GM10266 (cell line): ENCODE results near the gene CLOCK.

Experiments
- DNase-seq: peaks from one replicate; pipeline ENCODE4 v3.0.0; 2012; ENCODE audit errors: extremely low spot score
- TF ChIP-seq, protein P1 (sequence below): IDR thresholded peaks from 2 replicates; pipeline ENCODE4 v1.5.1; 2012; ENCODE audit warnings: mild to moderate bottlenecking, low read depth; ENCODE audit not compliant: control insufficient read depth, insufficient read depth; ENCODE audit errors: missing control alignments

The CLOCK gene

DNA sequence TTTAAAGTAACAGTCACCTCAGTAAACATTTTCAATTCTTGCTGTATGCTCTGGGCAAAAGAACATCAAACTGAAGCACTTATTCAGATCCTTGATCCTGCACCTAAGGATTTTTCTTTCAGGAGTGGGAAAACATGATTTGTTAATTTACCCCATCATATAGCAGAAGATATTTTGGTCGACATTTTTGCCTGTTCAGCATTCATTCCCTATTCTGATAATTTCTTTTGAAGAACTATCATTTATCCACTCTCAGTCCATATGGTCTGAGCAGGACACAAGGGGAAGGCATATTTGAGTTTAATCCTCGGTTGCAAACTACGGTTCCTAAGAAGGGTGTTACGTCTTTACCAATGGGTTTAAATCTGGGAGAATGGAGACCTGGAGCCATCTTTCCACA is 1.2 kb upstream of the CLOCK start:
- TF ChIP-seq, protein P1, sequence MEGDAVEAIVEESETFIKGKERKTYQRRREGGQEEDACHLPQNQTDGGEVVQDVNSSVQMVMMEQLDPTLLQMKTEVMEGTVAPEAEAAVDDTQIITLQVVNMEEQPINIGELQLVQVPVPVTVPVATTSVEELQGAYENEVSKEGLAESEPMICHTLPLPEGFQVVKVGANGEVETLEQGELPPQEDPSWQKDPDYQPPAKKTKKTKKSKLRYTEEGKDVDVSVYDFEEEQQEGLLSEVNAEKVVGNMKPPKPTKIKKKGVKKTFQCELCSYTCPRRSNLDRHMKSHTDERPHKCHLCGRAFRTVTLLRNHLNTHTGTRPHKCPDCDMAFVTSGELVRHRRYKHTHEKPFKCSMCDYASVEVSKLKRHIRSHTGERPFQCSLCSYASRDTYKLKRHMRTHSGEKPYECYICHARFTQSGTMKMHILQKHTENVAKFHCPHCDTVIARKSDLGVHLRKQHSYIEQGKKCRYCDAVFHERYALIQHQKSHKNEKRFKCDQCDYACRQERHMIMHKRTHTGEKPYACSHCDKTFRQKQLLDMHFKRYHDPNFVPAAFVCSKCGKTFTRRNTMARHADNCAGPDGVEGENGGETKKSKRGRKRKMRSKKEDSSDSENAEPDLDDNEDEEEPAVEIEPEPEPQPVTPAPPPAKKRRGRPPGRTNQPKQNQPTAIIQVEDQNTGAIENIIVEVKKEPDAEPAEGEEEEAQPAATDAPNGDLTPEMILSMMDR, result no peak

DNA sequence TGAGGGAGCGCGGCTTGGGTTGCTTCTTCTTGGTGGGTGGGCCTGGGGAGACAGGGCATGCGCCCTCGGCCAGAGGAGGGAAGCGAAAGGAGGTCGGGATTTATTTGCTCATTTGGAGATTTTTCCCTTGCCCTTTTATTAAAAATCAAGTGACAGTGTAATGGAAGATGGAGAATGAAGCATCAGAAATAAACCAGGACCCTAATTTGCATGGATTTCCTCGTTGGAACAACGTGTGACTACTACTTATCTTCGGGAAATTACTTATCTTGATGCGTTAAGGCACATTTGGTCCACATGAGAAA is 709 bp upstream of the CLOCK start:
- TF ChIP-seq, protein P1, result no peak
- no peak for DNase-seq

More for the DNA sequence above, 1.2 kb upstream of the CLOCK start:
- no peak for DNase-seq

DNA sequence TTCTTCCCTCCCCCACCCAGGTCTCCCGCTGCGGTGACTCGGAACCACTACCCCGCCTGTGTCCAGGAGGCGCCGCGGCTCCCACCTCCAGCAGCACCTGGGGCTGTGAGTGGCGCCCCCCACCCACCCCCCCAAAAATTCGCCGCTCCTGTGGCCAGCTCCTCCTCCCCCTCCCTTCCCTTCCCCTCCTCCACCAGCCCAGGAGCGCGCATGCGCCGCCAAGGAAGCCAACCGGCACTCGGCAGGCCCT is 278 bp downstream of the CLOCK start:
- DNase-seq, result no peak
- TF ChIP-seq, protein P1, result no peak

DNA sequence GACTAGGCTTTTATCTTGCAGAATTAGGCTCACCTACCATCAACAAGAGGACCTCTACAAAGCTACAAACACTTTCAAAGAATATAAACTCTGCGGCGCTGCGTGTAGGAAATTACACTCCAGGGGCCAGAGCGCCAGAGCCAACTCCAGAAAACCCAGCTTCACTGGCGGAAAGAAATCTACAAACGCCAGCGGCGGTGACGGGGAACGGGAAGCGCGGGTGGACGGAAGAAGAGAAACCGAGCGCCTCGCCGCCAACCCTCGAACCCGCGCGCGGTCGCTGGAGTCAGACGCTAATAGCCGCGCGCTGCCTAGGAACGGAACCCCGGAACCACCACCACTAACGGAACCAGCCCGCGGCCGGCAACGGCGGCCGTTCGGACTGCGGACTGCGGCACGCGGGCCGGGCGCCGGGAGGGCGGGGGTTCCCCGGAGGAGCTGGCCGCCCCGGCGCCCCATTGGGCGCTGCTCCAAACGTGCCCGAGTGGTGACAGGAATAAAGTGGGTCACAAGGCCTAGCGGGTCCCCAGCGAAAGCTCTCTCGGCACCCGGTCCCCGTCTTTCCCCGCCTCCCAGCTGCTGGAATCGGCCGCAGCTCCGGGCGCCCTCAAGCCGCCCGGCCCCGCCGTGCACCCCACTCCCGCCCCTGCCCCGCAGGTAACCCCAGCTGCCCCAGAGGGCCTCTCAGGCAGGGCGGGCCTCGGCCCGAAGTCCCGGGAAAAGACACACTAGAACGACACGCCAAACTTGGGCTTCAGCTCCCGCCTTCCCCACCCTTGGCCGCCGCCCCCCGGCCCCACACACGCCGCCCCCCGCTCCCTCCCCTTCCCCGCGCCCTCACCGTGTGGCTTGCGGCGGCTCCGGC is 836 bp downstream of the CLOCK start:
- DNase-seq, result peak; percentile 75
- TF ChIP-seq, protein P1, result no peak

DNA sequence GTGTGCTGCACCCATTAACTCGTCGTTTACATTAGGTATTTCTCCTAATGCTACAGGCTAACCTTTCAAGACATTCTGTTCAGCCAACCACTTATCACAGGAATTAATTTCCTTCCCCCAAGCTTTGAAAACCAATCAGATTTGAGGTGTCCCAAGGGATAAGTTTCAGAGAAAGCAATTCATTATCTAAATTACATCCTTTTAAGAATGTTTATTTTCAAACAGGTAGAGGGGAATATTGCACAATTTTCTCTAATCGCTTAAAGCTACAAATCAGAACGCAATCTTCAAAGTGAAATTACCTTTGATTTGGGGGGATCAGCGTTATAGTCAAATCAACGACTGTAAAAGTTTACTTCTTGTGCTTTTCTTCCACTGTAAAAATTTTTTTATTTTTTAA is 1.6 kb downstream of the CLOCK start:
- no peak for DNase-seq
- TF ChIP-seq, protein P1, result no peak

DNA sequence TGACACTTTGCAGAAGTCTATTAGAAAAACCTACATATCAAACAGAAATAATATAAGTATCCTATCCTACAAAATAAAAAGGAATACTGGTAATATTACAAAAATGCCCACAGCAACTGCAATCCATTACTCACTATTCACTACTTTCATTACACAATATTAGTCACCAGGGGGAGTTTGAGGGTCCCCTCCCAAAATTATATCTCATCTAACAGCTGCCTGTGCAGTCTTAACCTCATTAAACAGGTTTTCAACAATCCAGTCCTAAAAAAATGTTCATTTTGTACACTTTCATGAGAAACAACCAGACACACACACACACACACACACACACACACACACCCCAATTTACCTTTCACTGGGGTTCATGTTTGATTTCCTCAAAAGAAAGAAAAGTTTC is 2.9 kb downstream of the CLOCK start:
- TF ChIP-seq, protein P1, result no peak
- DNase-seq, result no peak

DNA sequence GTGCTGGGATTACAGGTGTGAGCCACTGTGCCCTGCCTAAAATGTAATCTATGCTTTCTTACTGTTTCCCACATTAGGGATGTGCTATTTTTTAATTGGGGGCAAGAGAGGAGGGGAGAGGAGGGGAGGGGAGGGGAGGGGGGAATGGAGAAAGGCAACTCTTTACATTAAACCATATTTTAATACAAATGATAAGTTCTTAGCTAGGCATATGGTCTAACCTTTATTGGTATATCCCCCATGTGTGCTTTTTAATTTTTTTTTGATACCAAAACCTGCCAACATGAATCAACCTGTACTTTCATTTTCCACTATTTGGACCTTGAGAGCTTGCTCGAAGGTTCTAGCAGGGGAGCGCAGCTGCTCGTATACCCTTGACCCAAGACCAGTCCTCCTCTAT is 6.4 kb downstream of the CLOCK start:
- TF ChIP-seq, protein P1, result no peak
- no peak for DNase-seq
